GM19239 (cell line): ENCODE measurements around the gene IDH3A.

ENCODE experiments used
- DNase-seq: peaks from one replicate; pipeline ENCODE4 v3.0.0; 2011; ENCODE audit warnings: low spot score; ENCODE audit not compliant: insufficient read length
- FAIRE-seq: peaks from 2 replicates; lab custom pipeline; 2011; peaks lifted over from hg19 to GRCh38; lab: Jason Lieb, UNC

IDH3A gene

GRCh38 chr15:78212546-78213424, 63.6 kb downstream of the IDH3A start:
- no peak for DNase-seq
- FAIRE-seq, result no peak

- no peak for DNase-seq
- FAIRE-seq, result no peak
Measured at GRCh38 chr15:78213425-78213750, 64.2 kb downstream of the IDH3A start.

DNA sequence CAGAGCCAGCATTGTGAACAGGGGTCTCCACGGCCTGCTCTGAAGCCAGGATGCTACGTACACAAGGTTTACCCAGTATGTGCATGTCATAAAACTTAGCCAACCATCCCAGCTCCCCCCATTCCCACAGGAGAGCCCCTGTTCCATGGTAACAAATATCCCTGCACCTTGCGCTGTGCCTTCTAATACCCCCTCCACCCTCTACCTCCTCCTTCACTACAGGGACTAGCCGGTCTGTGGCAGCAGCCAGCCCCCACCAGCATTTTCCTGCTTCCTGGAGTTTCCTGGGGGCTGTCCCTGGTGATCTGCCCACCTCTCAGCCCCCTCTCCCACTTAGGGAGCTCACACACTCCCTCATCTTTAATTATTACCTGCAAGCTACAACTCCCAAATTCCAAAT, 64.8 kb downstream of the IDH3A start:
- FAIRE-seq (no peak), DNase-seq (no peak)

- FAIRE-seq, result no peak
- no peak for DNase-seq
Measured at GRCh38 chr15:78216276-78217104, 67.3 kb downstream of the IDH3A start.

DNA sequence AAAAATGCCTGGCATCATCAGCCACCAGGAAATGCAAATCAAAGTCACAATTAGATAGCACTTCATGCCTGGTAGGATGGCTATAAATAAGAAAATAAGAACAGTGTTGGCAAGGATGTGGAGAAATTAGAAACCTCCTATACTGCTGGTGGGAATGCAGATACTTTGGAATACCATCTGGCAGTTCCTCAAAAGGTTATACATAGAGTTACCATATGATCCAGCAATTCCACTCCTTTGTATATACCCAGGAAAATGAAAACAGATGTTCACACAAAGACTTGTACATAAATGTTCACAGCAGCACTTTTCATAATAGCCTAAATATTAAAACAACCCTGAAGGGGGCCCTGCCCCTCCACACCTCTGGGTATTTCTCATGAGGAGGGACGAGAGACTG, 71.6 kb downstream of the IDH3A start:
- no peak for DNase-seq
- FAIRE-seq, result no peak
